HL-60/S4 treated with retinoic acid at 250 ng/mL for 4 days and 3 days (cell line): ENCODE measurements around the gene MYLK4.

Experiments used
- in situ Hi-C: fragments of 300-500 bp; cut with MboI; formaldehyde crosslinking; loops from 2 replicates; pipeline ENCODE4 v1.7.0; 2022; ENCODE audit warnings: low sequenced_read_pairs

Gene MYLK4

DNA sequence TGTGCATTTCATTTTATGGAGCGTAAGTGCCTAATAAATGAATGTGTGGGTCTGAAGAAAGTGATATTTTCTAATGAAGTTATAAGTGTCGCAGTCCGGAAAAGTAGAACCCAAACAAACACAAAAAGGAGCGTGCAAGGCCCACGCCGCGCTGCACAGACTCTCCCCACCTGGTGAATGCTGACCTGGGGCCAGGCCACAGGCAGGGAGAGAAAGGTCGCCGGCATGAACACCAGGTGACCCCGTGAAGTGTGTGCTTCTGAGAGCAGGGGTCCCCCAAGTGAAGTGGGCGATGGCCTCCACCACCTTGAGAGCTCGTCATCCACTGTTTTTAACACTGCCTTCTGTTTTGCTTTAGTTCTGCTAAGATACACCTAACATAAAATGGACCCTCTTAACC lies 114.8 kb downstream of the MYLK4 start:
- in situ Hi-C loops, result loop anchor here (10.0 kb wide), 1 partner anchor 1041 kb away; no protein-coding TSS in a partner anchor

DNA sequence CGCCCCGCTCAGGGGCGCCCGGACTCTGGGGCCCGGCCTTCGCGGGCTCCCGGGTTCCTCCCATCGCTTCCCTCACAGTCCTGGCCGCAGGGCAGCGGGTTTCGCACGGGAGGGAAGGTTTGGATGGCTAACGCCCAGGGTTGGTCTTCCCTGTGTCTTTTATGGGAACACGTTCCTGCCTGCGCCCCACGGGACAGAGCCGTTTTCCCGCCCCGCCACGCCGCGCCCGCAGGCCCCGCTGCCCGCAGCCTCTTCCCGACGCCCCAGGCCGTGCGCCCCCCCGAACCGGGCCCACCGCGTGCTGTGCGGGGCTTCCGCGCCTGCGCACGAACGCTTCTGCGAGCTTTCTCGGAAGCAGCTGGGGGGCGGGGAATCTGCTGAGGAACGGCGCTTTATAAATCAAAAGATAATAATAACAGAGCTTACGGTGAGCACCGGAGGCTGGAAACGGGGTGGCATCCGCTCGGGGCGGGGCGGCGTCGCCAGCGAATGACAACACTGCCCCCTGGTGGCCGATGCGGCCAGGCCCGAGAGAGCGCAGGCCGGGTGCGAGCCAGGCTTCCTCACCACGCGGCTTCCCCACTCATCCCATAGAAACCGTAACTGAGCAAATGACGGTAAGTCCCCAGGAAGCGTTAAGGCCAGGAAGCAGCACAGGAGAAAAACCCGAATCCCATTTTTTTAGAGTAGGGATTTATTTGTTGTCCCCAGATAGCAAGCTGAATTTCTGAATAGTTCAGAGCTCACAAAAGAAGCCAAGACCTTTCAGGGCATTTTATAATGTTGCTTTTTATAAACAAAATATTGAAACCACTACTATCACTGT lies 116.4 kb downstream of the MYLK4 start:
- in situ Hi-C loops, result loop anchor here (10.0 kb wide), 1 partner anchor 1040 kb away; no protein-coding TSS in a partner anchor

GRCh38 chr6:2633736-2634135 lies 117.0 kb downstream of the MYLK4 start:
- in situ Hi-C loops, result loop anchor here (10.0 kb wide), 1 partner anchor 1039 kb away; no protein-coding TSS in a partner anchor

GRCh38 chr6:2632976-2633584 lies 117.6 kb downstream of the MYLK4 start:
- in situ Hi-C loops, result loop anchor here (10.0 kb wide), 1 partner anchor 1038 kb away; no protein-coding TSS in a partner anchor

GRCh38 chr6:2632368-2632767 lies 118.4 kb downstream of the MYLK4 start:
- in situ Hi-C loops, result loop anchor here (10.0 kb wide), 1 partner anchor 1038 kb away; no protein-coding TSS in a partner anchor

GRCh38 chr6:2630891-2631571 lies 119.7 kb downstream of the MYLK4 start:
- in situ Hi-C loops, result loop anchor here (10.0 kb wide), 1 partner anchor 1036 kb away; no protein-coding TSS in a partner anchor

- in situ Hi-C loops, result loop anchor here (10.0 kb wide), 1 partner anchor 1036 kb away; no protein-coding TSS in a partner anchor
Measured at GRCh38 chr6:2630359-2630758, 120.4 kb downstream of the MYLK4 start.

- in situ Hi-C loops, result no loop called here
Measured at GRCh38 chr6:2626401-2626800, 124.3 kb downstream of the MYLK4 start.

- in situ Hi-C loops, result no loop called here
Measured at GRCh38 chr6:2625581-2625980, 125.1 kb downstream of the MYLK4 start.

DNA sequence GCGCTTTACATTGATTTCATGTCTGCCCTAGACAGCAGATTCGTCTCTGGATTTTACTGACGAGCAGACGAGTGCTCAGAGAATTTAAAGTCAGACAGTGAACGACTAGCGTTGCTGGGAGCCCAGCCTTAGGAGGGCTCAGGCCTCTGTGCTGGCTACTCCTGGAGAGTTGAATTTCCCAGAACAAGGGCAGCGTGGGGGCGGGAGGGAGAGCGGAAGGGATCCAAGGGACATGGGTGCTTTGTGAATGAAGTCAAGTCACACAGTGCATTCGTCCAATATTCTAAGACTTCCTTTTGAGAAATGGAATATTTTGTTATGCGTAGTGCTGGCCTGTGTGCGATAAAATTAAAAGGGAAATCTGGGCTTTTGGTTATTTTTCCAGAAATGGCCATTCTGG lies 126.5 kb downstream of the MYLK4 start:
- in situ Hi-C loops, result no loop called here

GRCh38 chr6:2623295-2623694 lies 127.4 kb downstream of the MYLK4 start:
- in situ Hi-C loops, result no loop called here

- in situ Hi-C loops, result no loop called here
Measured at GRCh38 chr6:2622671-2623070, 128.1 kb downstream of the MYLK4 start.

DNA sequence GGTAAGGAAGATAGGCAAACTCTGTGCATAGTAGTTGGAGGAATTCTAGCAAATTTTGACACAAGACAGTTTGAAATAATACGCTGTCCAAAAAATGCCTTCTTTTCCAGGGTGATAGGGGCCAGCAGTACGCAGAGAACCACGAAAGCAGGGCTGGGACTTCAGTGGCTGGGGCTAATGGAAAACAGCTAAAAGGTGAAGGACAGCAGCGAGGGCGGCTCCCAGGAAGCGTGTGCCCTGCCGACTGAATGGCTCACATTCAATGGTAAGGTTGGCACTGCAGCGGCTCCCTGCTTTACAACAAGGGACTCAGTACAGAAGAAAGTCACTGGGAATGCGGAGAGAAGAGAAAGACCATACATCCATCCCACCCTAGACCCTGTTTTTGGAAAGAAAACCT lies 131.1 kb downstream of the MYLK4 start:
- in situ Hi-C loops, result no loop called here

- in situ Hi-C loops, result no loop called here
Measured at GRCh38 chr6:2617729-2618128, 133.0 kb downstream of the MYLK4 start.

DNA sequence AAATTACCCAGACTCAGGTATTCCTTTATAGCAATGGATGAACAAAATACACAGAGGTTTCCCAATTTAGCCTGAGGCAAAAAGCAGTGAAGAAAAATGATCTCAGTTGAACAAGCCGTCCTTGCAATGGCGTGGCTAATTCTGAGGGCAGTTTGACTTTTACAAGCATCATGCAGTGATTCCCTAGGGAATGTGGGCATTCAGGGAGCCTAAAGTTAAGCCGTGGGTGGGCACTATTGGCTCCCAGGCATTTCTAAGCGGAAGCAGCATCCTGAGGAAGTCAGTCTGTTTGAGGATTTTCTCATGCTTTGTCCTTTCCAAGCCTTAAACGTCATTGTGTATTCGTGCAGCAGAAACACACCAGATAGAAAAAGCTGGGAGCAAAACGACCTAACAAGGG lies 133.9 kb downstream of the MYLK4 start:
- in situ Hi-C loops, result no loop called here

- in situ Hi-C loops, result no loop called here
Measured at GRCh38 chr6:2615251-2615650, 135.5 kb downstream of the MYLK4 start.

DNA sequence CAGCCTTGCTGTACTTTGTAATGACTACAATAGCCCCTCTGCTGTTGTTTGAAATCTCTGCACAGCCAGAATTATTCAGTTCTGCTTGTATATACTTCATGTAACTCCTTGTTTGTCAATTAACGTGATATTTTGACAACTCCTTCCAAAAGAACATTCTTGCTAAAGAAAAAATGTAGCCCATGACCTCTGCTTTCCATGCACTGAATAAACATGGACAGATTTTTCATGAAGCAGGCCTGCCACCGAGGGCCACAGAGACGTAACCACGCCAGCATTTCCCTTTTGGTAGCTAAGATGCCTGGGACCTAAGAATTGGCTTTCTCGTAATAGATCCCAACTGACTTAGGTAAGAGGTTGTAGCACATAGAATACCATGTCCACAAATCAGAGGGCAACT lies 135.9 kb downstream of the MYLK4 start:
- in situ Hi-C loops, result no loop called here

DNA sequence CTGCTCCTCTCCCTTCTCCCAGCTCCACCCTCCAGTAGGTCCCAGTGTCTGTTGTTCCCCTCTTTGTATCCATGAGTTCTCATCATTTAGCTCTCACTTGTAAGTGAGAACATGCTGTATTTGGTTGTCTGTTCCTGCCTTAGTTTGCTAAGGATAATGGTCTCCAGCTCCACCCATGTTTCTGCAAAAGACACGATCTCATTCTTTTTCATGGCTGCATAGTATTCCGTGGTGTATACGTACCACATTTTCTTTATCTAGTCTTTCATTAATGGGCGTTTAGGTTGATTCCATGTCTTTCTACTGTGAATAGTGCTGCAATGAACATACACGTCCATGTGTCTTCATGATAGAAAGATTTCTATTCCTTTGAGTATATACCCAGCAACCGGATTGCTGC lies 136.6 kb downstream of the MYLK4 start:
- in situ Hi-C loops, result no loop called here
